ENCODE results near the gene VPS13C.

The VPS13C gene, protein sequence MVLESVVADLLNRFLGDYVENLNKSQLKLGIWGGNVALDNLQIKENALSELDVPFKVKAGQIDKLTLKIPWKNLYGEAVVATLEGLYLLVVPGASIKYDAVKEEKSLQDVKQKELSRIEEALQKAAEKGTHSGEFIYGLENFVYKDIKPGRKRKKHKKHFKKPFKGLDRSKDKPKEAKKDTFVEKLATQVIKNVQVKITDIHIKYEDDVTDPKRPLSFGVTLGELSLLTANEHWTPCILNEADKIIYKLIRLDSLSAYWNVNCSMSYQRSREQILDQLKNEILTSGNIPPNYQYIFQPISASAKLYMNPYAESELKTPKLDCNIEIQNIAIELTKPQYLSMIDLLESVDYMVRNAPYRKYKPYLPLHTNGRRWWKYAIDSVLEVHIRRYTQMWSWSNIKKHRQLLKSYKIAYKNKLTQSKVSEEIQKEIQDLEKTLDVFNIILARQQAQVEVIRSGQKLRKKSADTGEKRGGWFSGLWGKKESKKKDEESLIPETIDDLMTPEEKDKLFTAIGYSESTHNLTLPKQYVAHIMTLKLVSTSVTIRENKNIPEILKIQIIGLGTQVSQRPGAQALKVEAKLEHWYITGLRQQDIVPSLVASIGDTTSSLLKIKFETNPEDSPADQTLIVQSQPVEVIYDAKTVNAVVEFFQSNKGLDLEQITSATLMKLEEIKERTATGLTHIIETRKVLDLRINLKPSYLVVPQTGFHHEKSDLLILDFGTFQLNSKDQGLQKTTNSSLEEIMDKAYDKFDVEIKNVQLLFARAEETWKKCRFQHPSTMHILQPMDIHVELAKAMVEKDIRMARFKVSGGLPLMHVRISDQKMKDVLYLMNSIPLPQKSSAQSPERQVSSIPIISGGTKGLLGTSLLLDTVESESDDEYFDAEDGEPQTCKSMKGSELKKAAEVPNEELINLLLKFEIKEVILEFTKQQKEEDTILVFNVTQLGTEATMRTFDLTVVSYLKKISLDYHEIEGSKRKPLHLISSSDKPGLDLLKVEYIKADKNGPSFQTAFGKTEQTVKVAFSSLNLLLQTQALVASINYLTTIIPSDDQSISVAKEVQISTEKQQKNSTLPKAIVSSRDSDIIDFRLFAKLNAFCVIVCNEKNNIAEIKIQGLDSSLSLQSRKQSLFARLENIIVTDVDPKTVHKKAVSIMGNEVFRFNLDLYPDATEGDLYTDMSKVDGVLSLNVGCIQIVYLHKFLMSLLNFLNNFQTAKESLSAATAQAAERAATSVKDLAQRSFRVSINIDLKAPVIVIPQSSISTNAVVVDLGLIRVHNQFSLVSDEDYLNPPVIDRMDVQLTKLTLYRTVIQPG (N-terminal part only)

DNA sequence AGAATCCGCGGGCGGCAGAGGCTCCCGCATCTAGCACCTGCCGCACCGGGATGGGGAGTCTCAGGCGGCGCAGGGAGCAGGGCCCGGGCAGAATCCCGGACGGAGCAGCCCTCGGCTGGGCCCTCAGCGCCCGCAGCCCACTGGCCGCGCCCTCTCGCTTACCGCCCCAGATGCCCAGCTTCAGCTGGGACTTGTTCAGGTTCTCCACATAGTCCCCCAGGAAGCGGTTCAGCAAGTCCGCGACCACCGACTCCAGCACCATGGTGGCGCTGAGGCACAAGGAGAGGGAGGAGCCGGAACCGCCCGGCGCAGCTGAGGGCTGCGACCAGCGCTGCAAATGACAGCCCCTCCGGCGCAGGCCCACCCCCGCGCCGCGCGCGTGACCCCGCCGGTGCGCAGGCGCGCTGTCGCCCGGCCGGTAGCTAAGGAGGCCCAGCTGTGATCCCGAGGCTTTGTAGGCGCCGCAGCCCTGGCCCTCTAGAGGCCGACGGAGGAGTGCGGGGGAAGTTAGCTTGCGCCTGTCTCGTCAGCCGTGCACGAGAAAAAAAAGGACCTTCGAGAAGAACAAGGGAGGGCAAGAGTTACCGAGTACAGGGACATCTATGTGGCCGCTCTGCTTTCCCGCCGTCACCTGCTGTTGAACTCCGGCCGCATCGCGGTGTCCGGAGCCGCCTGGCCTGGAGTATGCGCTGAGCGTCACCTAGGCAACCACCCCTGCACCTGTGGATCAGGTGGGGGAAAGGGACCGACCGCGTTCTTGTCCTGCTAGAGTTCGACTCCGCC lies at the start of gene VPS13C:
Gene VPS13C, minus strand, starts transcription at position 335 of the 783 bp plus-strand sequence. Its CDS starts 73 bp downstream, at position 262.
- H3K4me3 Mint-ChIP-seq: peak within 1 kb of the TSS; percentile 100
- DNase-seq (ENCODE audit: low spot score in 2 of 2): peak; percentile 87 to 90
- H3K27ac Mint-ChIP-seq: peak within 1 kb of the TSS; percentile 100
- no peaks in the 10 kb centered on the region for H3K27me3 Mint-ChIP-seq
- peaks cover 11% of the 10 kb centered on the region for H3K4me1 Mint-ChIP-seq
- H3K9me3 Mint-ChIP-seq: no peaks in the 10 kb centered on the region
- ATAC-seq (ENCODE audit: low read depth): peak; percentile 81
- peaks cover 2% of the 10 kb centered on the region for H3K36me3 Mint-ChIP-seq

DNA sequence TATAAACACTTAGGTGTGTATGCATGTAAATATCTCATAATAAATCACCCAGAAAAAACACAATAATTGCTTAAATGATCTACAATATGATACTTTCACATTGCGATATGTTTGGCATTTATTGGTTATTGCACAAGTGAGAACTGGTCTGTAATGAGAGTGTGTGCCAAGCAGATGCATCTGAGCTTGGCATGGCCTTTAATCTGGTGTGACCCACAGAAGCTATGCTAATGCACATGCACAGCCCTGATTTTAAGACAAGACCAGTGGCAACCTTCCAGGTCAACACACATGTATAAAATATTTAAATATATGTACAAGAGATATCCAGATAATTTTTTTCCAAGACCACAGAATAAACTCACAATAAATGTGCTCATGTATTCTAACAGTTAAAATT lies 49.2 kb upstream of the VPS13C start:
- peaks cover 10% of the 10 kb centered on the region for H3K27me3 Mint-ChIP-seq
- no peaks in the 10 kb centered on the region for H3K4me1 Mint-ChIP-seq
- no peak overlapping the region for H3K4me3 Mint-ChIP-seq
- no peak overlapping the region for H3K27ac Mint-ChIP-seq
- ATAC-seq (ENCODE audit: low read depth): no peak
- DNase-seq (ENCODE audit: low spot score in 2 of 2): no peak
- no peaks in the 10 kb centered on the region for H3K36me3 Mint-ChIP-seq
- H3K9me3 Mint-ChIP-seq: no peaks in the 10 kb centered on the region

DNA sequence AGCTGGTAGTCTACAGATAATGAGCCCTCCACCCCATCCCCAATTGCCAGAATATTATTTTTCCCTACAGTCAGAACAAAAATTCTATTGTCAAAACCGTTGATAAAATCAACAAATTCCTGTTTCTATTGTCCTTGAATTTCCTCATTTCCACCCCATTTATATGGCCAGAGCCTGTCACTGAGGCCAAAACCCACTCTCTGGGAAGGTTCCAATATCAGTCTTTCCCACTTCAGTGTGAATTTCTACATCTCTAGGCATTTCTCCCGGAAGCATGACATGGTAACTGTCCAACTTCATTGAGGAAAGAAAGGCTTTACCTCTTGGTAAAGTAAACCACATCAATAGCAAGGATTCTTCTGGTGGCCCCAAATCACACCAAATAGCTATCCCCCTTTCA lies 48.2 kb upstream of the VPS13C start:
- DNase-seq (ENCODE audit: low spot score in 2 of 2) (no peak), ATAC-seq (ENCODE audit: low read depth) (no peak)
- Mint-ChIP-seq H3K4me3 (no peak overlapping the region), H3K27ac (no peak overlapping the region), H3K27me3 (peaks cover 12% of the 10 kb centered on the region), H3K9me3 (no peaks in the 10 kb centered on the region), H3K4me1 (no peaks in the 10 kb centered on the region), H3K36me3 (no peaks in the 10 kb centered on the region)

DNA sequence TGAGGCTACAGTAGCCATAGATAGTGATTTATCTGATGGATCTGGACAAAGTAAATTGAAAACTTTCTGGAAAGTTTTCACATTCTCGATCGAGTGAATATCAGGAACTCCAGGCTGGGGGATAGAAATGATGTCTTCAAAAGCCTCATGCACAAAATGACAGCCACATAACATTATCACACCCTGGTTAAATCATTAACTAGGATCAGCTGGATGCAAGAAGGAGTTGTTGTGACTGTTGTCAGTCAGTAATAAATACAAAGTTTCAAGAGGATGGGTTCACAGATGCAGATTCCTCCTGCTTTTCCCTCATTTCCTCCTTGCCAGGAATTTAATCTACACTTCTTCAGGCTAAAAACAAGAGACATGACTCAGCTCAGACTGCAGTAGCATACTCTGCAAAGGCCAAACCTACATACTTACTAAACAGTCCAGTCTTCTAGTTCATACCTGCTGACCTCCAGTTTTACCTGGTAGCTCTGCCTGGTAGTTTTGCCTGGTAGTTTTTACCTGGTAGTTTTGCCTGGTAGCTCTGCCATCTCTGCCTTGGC lies 47.4 kb upstream of the VPS13C start:
- H3K9me3 Mint-ChIP-seq: no peaks in the 10 kb centered on the region
- no peak for ATAC-seq (ENCODE audit: low read depth)
- H3K27ac Mint-ChIP-seq: no peak overlapping the region
- no peak overlapping the region for H3K4me3 Mint-ChIP-seq
- no peaks in the 10 kb centered on the region for H3K36me3 Mint-ChIP-seq
- no peaks in the 10 kb centered on the region for H3K4me1 Mint-ChIP-seq
- H3K27me3 Mint-ChIP-seq: peaks cover 10% of the 10 kb centered on the region
- DNase-seq (ENCODE audit: low spot score in 2 of 2): no peak

DNA sequence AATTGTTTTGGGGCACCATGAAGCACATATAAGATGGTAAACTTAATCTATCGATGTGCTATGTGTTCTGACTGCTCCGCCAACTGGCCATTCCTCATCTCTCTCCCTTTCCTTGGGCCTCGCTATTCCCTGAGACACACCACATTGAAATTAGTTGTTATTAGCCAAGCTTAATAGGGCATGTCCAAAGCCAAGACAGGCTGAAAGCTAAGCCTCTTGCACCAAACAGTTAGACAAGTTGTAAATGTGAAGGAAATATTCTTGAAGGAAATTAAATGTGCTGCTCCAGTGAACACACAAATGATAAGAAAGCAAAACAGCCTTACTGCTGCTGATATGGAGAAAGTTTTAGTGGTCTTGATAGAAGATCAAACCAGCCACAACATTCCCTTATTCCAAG lies 45.8 kb upstream of the VPS13C start:
- no peaks in the 10 kb centered on the region for H3K9me3 Mint-ChIP-seq

DNA sequence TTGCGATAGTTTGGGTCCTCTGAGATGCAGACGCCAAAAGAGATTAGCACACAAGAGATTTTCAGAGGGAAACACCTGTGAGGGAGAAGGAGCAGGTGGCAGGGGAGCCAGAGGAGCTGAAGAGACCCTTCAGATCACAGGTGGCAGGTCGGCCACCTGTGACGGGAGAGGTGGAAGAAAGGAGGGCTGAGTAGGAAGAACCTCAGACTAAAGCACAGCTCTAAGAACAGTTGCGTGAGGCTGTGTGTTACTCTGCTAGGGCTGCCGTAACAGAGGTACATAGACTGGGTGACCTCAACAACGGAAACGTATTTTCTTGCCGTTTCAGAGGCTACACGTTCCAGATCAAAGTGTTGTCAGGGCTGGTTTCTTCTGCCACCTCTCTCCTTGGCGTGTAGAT lies 45.0 kb upstream of the VPS13C start:
- Mint-ChIP-seq H3K27ac (no peak overlapping the region), H3K27me3 (peaks cover 12% of the 10 kb centered on the region), H3K9me3 (no peaks in the 10 kb centered on the region), H3K4me3 (no peak overlapping the region), H3K4me1 (no peaks in the 10 kb centered on the region), H3K36me3 (no peaks in the 10 kb centered on the region)
- DNase-seq (ENCODE audit: low spot score in 2 of 2) (no peak), ATAC-seq (ENCODE audit: low read depth) (no peak)

More for the DNA sequence above, 45.8 kb upstream of the VPS13C start:
- Mint-ChIP-seq H3K27ac (no peak overlapping the region), H3K27me3 (peaks cover 12% of the 10 kb centered on the region), H3K4me1 (no peaks in the 10 kb centered on the region), H3K36me3 (no peaks in the 10 kb centered on the region), H3K4me3 (no peak overlapping the region)
- ATAC-seq (ENCODE audit: low read depth) (no peak), DNase-seq (ENCODE audit: low spot score in 2 of 2) (no peak)

DNA sequence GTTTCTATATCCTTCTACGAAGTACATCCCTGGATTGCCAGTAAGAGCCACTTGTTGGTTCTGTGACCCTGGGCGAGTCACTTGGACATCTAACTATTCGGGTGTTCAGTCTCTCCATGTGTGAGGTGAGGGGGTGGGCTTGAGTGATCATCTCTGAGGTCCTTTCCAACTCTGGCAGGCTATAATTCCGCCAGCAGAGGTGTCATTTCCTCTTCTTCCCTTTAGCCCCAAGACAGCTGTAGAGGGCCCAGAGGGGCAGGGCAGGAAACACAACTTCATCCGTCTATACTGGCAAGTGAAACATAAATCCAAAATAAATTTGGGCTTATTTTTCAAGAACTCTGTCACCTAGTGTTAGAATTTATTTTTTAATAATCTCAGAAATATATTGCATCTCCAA lies 44.6 kb upstream of the VPS13C start:
- ATAC-seq (ENCODE audit: low read depth): no peak
- H3K36me3 Mint-ChIP-seq: no peaks in the 10 kb centered on the region
- DNase-seq (ENCODE audit: low spot score in 2 of 2): no peak
- H3K27me3 Mint-ChIP-seq: peaks cover 12% of the 10 kb centered on the region
- H3K27ac Mint-ChIP-seq: no peak overlapping the region
- no peaks in the 10 kb centered on the region for H3K9me3 Mint-ChIP-seq
- H3K4me3 Mint-ChIP-seq: no peak overlapping the region
- no peaks in the 10 kb centered on the region for H3K4me1 Mint-ChIP-seq

DNA sequence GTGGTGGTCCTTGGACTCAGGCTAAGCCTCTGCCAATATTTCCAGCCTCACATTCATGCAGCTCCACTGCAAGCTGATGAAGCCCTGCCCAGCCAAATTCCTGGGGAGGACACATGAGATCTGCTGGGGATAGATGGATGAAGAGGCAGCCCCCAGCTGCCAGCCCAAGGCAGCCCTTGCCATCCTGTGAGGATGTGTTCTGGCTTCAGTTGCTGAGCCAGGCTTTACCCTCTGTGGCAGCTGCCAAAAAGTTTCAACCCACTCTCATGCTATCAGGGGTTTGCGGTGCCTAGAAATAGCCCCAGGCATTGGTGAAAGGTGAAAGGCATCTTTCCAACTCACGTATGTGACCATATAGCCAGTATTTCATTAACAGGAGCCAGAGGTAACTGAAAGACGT lies 44.2 kb upstream of the VPS13C start:
- H3K9me3 Mint-ChIP-seq: no peaks in the 10 kb centered on the region
- H3K4me1 Mint-ChIP-seq: no peaks in the 10 kb centered on the region
- no peaks in the 10 kb centered on the region for H3K36me3 Mint-ChIP-seq
- DNase-seq (ENCODE audit: low spot score in 2 of 2): no peak
- no peak for ATAC-seq (ENCODE audit: low read depth)
- H3K4me3 Mint-ChIP-seq: no peak overlapping the region
- peaks cover 12% of the 10 kb centered on the region for H3K27me3 Mint-ChIP-seq
- H3K27ac Mint-ChIP-seq: no peak overlapping the region

DNA sequence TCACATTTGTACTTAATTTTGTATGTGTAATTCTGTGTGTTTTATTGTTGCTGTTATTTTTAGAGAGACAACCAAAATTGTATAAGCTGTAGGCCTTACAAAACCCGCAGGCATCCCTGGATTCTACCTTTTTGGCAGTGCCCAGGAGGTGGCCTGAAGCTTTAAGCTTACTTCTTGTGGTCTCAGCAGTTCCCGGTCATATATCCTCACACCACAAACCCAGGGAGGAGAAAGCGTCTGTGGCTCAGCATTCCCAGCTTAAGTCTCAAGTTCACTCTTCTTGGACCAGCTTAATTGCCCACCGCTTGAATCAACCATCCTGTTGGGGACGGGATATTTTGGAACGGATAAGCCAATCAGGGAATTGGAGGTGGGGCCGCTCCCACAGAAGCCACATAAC lies 43.2 kb upstream of the VPS13C start:
- no peak for DNase-seq (ENCODE audit: low spot score in 2 of 2)
- H3K36me3 Mint-ChIP-seq: no peaks in the 10 kb centered on the region
- H3K9me3 Mint-ChIP-seq: no peaks in the 10 kb centered on the region
- ATAC-seq (ENCODE audit: low read depth): no peak
- H3K4me3 Mint-ChIP-seq: no peak overlapping the region
- no peaks in the 10 kb centered on the region for H3K4me1 Mint-ChIP-seq
- no peak overlapping the region for H3K27ac Mint-ChIP-seq
- peaks cover 13% of the 10 kb centered on the region for H3K27me3 Mint-ChIP-seq

DNA sequence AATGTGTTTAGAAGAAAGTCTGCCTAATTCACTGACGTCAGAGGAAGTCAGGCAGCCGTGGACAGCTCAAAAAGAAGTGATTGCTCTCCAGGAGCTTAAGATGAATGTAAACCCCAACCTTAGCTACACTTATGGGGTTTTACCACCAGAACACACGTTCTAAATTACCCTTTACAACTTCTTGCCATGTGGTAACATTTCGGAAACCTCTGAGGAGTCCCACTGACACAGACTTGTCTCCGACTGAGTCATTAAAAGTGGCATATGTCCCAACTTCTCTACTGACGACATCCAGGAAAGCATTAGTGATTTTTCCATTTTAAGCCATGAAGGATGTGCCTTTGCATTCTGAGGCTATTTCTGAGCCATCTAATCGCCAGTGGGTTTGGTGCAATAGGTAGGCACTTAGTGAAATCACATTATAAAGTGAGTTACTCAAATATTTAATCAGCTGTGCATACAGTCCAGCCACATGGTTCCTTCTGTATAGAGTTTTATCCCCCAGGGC lies 38.9 kb upstream of the VPS13C start:
- H3K27ac Mint-ChIP-seq: no peak overlapping the region
- peaks cover 9% of the 10 kb centered on the region for H3K27me3 Mint-ChIP-seq
- no peak for ATAC-seq (ENCODE audit: low read depth)
- H3K4me1 Mint-ChIP-seq: no peaks in the 10 kb centered on the region
- H3K4me3 Mint-ChIP-seq: no peak overlapping the region
- no peak for DNase-seq (ENCODE audit: low spot score in 2 of 2)
- no peaks in the 10 kb centered on the region for H3K9me3 Mint-ChIP-seq
- no peaks in the 10 kb centered on the region for H3K36me3 Mint-ChIP-seq

DNA sequence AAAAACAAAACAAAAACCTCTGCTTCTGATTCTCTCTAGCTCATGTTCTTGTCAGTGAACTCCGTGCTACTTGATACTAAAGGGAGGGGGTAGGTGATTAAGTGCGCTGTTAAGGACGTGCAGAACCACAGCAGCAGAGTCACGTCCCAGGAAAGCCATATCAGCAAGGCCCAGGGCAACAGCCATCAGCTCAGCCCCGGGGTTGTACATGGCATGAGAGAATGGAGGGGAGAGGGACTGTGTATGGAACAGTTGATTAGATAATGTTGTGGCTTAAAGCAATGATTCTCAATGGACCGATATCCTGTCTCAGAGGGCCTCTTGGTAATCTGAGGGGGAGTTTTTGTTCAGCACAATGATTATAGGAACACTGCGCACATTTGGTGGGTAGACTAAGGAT lies 34.1 kb upstream of the VPS13C start:
- ATAC-seq (ENCODE audit: low read depth): no peak
- Mint-ChIP-seq H3K36me3 (no peaks in the 10 kb centered on the region), H3K4me3 (no peak overlapping the region), H3K27ac (no peak overlapping the region), H3K4me1 (no peaks in the 10 kb centered on the region), H3K27me3 (peaks cover 9% of the 10 kb centered on the region), H3K9me3 (no peaks in the 10 kb centered on the region)
- DNase-seq (ENCODE audit: low spot score in 2 of 2): no peak

DNA sequence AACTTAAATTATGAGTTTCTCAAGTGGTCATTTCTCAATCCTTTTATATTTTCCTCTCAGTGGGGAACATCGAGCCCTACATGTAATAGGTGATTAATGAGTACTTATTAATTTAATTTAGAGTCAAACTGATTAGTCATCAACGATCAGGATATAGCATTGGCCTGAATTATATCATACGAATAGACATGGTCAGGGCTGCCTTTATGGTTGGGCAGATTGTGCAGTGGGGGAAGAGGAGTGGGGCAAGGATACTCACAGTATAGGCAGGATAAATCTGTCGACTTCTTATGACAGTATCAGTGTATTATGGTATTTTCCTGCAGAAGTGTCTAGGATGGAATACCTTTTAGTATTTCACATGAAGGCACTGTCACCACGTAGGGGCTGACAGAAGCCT lies 33.6 kb upstream of the VPS13C start:
- DNase-seq (ENCODE audit: low spot score in 2 of 2) (no peak), ATAC-seq (ENCODE audit: low read depth) (no peak)
- H3K9me3 Mint-ChIP-seq: no peaks in the 10 kb centered on the region
- peaks cover 7% of the 10 kb centered on the region for H3K27me3 Mint-ChIP-seq
- no peak overlapping the region for H3K27ac Mint-ChIP-seq
- no peak overlapping the region for H3K4me3 Mint-ChIP-seq
- no peaks in the 10 kb centered on the region for H3K36me3 Mint-ChIP-seq
- H3K4me1 Mint-ChIP-seq: no peaks in the 10 kb centered on the region

DNA sequence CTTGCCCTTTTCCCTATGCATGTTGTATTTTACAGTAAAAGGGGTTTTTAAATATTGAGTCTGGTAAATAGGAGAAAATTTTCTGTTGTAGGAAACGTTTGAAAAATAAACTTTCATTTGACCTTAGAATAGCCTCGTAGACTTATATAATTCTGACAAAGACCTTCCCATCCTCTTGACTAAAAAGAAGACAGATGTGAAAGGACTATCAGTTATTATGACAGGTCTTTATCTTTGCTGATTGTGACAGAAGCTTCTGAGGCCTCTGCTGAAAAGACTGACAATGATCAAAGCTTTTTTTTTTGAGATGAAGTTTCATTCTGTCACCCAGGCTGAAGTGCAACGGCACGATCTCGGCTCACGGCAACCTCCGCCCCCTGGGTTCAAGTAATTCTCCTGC lies 30.7 kb upstream of the VPS13C start:
- Mint-ChIP-seq H3K4me1 (no peaks in the 10 kb centered on the region), H3K27me3 (peaks cover 7% of the 10 kb centered on the region), H3K36me3 (no peaks in the 10 kb centered on the region), H3K27ac (no peak overlapping the region), H3K9me3 (no peaks in the 10 kb centered on the region), H3K4me3 (no peak overlapping the region)
- no peak for DNase-seq (ENCODE audit: low spot score in 2 of 2)
- no peak for ATAC-seq (ENCODE audit: low read depth)

Data from memory B cell (primary cell).